Esophagus muscularis mucosa (tissue), 4 donors: ENCODE data around the gene SKIC8. TPM values are rescaled to one million over a fixed set of nuclear protein-coding genes. Genes with fewer than 3 reads are reported as not detected.

Experiments
- DNase-seq: peaks from one replicate; pipeline ENCODE4 v3.0.0-alpha.2; 2017; ENCODE audit errors: extremely low spot score
- H3K27ac ChIP-seq, 4 donors: fragments of 200-600 bp; sonication (generic); replicated peaks in 1 of 4; 1 replicate in 3 of 4; 2 replicates in 1 of 4; pipeline ENCODE4 v1.5.1; 2016 to 2019; ENCODE audit warnings: mild to moderate bottlenecking in 1 of 4
- H3K27me3 ChIP-seq, 4 donors: fragments of 200-600 bp; sonication (generic); one replicate each; pipeline versions ENCODE4 v1.5.1 to v1.6.0; 2016 to 2019
- H3K36me3 ChIP-seq, 4 donors: fragments of 200-600 bp; sonication (generic); one replicate each; pipeline ENCODE4 v1.5.1; 2016 to 2019
- H3K4me1 ChIP-seq, 4 donors: fragments of 200-600 bp; sonication (generic); one replicate each; pipeline ENCODE4 v1.5.1; 2016 to 2019
- H3K4me3 ChIP-seq, 4 donors: fragments of 200-600 bp; sonication (generic); 1 replicate in 2 of 4; 2 replicates in 2 of 4; pipeline ENCODE4 v1.5.1; 2016 to 2019; ENCODE audit warnings: mild to moderate bottlenecking in 4 of 4, moderate library complexity in 1 of 4
- H3K9me3 ChIP-seq, 4 donors: fragments of 200-600 bp; sonication (generic); 1 replicate in 3 of 4; 2 replicates in 1 of 4; pipeline ENCODE4 v1.5.1; 2016 to 2019
- CTCF ChIP-seq, 3 experiments: fragments of 200-600 bp in 2 of 3; fragments of 450-650 bp in 1 of 3; sonication (generic) in 2 of 3; IDR thresholded peaks; one replicate each; pipeline ENCODE4 v1.5.1; 2017 to 2019; ENCODE audit warnings: antibody characterized with exemption in 3 of 3, mild to moderate bottlenecking in 2 of 3, moderate library complexity in 1 of 3
- EP300 ChIP-seq: sonication (generic); formaldehyde crosslinking; IDR thresholded peaks from one replicate; pipeline ENCODE4 v1.6.1; 2017; ENCODE audit warnings: antibody characterized with exemption
- POLR2A ChIP-seq: fragments of 450-650 bp; IDR thresholded peaks from one replicate; pipeline ENCODE4 v1.6.1; 2017; ENCODE audit warnings: antibody characterized with exemption, moderate library complexity, mild to moderate bottlenecking, low read depth
- POLR2AphosphoS5 ChIP-seq, 2 donors: sonication (generic); formaldehyde crosslinking; IDR thresholded peaks; one replicate each; pipeline ENCODE4 v1.6.1; 2017; ENCODE audit warnings: antibody characterized with exemption in 2 of 2
- WGBS: methylation state at CpG from one replicate; pipeline ENCODE4 v1.1.5; 2018; 5-methylcytosine and 5-hydroxymethylcytosine counted together
- intact Hi-C: fragments of 100-400 bp; cut with DNase I; formaldehyde crosslinking; loops from one replicate; pipeline ENCODE4 v1.15.1; 2023
- total RNA-seq, 4 donors: library from RNA; depleted of rRNA; stranded (reverse); fragments of >200 nt; gene quantifications; one replicate each; pipeline versions ENCODE4 v1.1.0 to v1.2.1, GENCODE V29; 2016

SKIC8 gene
- total RNA-seq, 4 donors from 2014 or later = 34.7 to 52.7 (median 42.7) TPM

- 91% methylated on average over 4 of the region's 5 CpGs for WGBS
- TF ChIP-seq CTCF (IDR thresholded peaks at IDR 0.05) = no peak
- TF ChIP-seq POLR2AphosphoS5 (IDR thresholded peaks at IDR 0.05) = no peak
- no peak for TF ChIP-seq EP300
- no peak for TF ChIP-seq POLR2A
- no peak overlapping the region for H3K4me3 ChIP-seq
- intact Hi-C loops = no loop called here
- H3K9me3 ChIP-seq = no peaks in the 10 kb centered on the region
- peaks cover 4 to 91% (median 63%) of the 10 kb centered on the region in 4 donors for H3K36me3 ChIP-seq
- H3K27me3 ChIP-seq = no peaks in the 10 kb centered on the region
- peaks cover 0 to 3% (median 0%) of the 10 kb centered on the region in 4 donors for H3K4me1 ChIP-seq
- no peak for DNase-seq
- no peak overlapping the region for H3K27ac ChIP-seq
Measured at GRCh38 chr15:78274994-78275393, 24.4 kb downstream of the SKIC8 start.

GRCh38 chr15:78272776-78273175 is 26.6 kb downstream of the SKIC8 start:
- Histone ChIP-seq H3K36me3 (peaks cover 0 to 72% (median 47%) of the 10 kb centered on the region in 4 donors), H3K4me3 (no peak overlapping the region), H3K27ac (no peak overlapping the region), H3K9me3 (no peaks in the 10 kb centered on the region), H3K27me3 (no peaks in the 10 kb centered on the region), H3K4me1 (peaks cover 2 to 14% (median 11%) of the 10 kb centered on the region in 4 donors)
- intact Hi-C loops = no loop called here
- 92% methylated on average over 3 of the region's 3 CpGs for WGBS
- TF ChIP-seq POLR2A = no peak
- no peak for TF ChIP-seq CTCF (IDR thresholded peaks at IDR 0.05)
- no peak for TF ChIP-seq EP300
- no peak for TF ChIP-seq POLR2AphosphoS5 (IDR thresholded peaks at IDR 0.05)
- no peak for DNase-seq

- no peaks in the 10 kb centered on the region for H3K9me3 ChIP-seq
- intact Hi-C loops = no loop called here
- TF ChIP-seq EP300 = no peak
- TF ChIP-seq POLR2A = no peak
- no peak for TF ChIP-seq CTCF (IDR thresholded peaks at IDR 0.05)
- TF ChIP-seq POLR2AphosphoS5 (IDR thresholded peaks at IDR 0.05) = no peak
- H3K27me3 ChIP-seq = no peaks in the 10 kb centered on the region
- peaks cover 0 to 67% (median 42%) of the 10 kb centered on the region in 4 donors for H3K36me3 ChIP-seq
- H3K4me3 ChIP-seq = no peak overlapping the region
- no peak for DNase-seq
- 72% methylated on average over 2 of the region's 2 CpGs for WGBS
- peaks cover 5 to 19% (median 16%) of the 10 kb centered on the region in 4 donors for H3K4me1 ChIP-seq
- no peak overlapping the region for H3K27ac ChIP-seq
Measured at GRCh38 chr15:78272316-78272715, 27.1 kb downstream of the SKIC8 start.

GRCh38 chr15:78266806-78267205 is 32.6 kb downstream of the SKIC8 start:
- H3K4me3 ChIP-seq = no peak overlapping the region
- DNase-seq = no peak
- H3K4me1 ChIP-seq = peaks cover 17 to 49% (median 48%) of the 10 kb centered on the region in 4 donors
- 75% methylated on average over 2 of the region's 2 CpGs for WGBS
- no peaks in the 10 kb centered on the region for H3K27me3 ChIP-seq
- H3K27ac ChIP-seq = peak overlapping the region; percentile 74 to 85 (median 82)
- H3K36me3 ChIP-seq = peaks cover 0 to 17% (median 8%) of the 10 kb centered on the region in 4 donors
- TF ChIP-seq EP300 (no peak), POLR2AphosphoS5 (IDR thresholded peaks at IDR 0.05) (no peak), CTCF (IDR thresholded peaks at IDR 0.05) (no peak), POLR2A (no peak)
- H3K9me3 ChIP-seq = no peaks in the 10 kb centered on the region
- intact Hi-C loops = no loop called here

- Histone ChIP-seq H3K27ac (peak overlapping the region; percentile 74 to 85 (median 82)), H3K27me3 (no peaks in the 10 kb centered on the region), H3K36me3 (peaks cover 0 to 11% (median 5%) of the 10 kb centered on the region in 4 donors), H3K4me1 (peaks cover 17 to 49% (median 48%) of the 10 kb centered on the region in 4 donors), H3K9me3 (no peaks in the 10 kb centered on the region), H3K4me3 (peak overlapping the region in 1 of 4 donors; percentile 66)
- TF ChIP-seq POLR2AphosphoS5 (IDR thresholded peaks at IDR 0.05) (no peak), CTCF (IDR thresholded peaks at IDR 0.05) (no peak), EP300 (no peak), POLR2A (no peak)
- intact Hi-C loops = no loop called here
- no peak for DNase-seq
Measured at GRCh38 chr15:78266229-78266628, 33.2 kb downstream of the SKIC8 start.
